KOPT-K1 (cell line): ENCODE measurements around the gene KLK2.

Source experiments
- H3K27ac ChIP-seq: fragments of 200-600 bp; sonication (generic); 2 replicates; pipeline ENCODE4 v1.5.1; 2016; ENCODE audit warnings: antibody characterized with exemption, mild to moderate bottlenecking, low read depth, low read length; ENCODE audit not compliant: poor library complexity, severe bottlenecking
- H3K36me3 ChIP-seq: fragments of 200-600 bp; sonication (generic); 2 replicates; pipeline ENCODE4 v1.5.1; 2017; ENCODE audit warnings: antibody characterized with exemption, mild to moderate bottlenecking, low read length, moderate library complexity; ENCODE audit not compliant: insufficient read depth
- H3K9me3 ChIP-seq: fragments of 200-600 bp; sonication (generic); 2 replicates; pipeline ENCODE4 v1.5.1; 2017; ENCODE audit warnings: antibody characterized with exemption, low read length, mild to moderate bottlenecking; ENCODE audit not compliant: insufficient read depth, poor library complexity, severe bottlenecking

KLK2 gene

DNA sequence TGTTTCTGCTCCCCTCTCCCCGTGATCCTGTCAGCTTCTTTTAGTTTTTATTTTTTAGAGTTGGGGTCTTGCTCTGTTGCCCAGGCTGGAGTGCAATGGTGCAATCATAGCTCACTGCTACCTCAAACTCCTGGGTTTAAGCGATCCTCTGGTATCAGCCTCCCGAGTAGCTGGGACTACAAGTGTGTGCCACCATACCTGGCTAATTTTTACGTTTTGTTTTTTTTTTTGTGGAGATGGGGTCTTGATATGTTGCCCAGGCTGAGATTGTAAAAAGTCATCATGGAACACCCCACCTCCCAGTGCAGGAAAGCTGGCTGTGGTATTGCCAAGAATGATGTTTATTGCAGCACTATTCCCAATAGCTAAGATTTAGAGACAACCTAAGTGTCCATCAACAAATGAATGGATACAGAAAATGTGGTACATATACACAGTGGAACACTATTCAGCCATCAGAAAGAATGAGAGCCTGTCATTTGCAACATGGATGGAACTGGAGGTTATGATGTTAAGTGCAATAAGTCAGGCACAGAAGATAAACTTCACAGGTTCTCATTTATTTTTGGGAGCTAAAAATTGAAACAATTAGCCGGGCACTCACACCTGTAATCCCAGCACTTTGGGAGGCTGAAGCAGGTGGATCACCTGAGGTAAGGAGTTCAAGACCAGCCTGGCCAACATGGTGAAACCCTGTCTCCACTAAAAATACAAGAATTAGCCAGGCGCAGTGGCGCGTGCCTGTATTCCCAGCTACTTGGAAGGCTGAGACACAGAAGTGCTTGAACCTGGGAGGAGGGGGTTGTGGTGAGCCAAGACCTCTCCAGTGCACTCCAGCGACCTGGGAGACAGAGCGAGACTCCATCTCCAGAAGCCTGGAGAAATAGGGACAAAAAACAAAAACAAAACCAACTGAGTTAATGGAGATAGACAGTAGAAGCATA lies 33.3 kb upstream of the KLK2 start:
- peaks cover 19% of the 10 kb centered on the region for H3K9me3 ChIP-seq
- no peak overlapping the region for H3K27ac ChIP-seq
- H3K36me3 ChIP-seq: no peaks in the 10 kb centered on the region

DNA sequence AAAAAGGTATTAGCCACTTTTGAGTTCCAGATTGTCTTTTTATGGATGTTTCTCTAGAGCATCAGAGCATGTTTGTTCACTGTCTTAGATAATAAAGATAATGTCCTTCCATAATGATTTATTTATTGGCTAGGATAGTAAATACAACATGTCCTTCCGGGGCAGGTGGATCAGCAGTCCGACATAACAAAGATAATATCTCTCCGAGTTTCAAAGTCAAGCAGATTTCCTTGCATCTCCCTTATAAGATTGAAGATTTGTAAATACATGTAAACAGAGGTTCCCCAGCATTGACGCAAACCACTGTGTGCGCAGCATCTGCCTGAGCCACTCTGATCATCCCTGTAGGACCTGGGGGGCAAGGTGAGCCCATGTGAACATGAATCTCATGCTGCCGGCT lies 31.1 kb upstream of the KLK2 start:
- no peaks in the 10 kb centered on the region for H3K36me3 ChIP-seq
- peaks cover 19% of the 10 kb centered on the region for H3K9me3 ChIP-seq
- H3K27ac ChIP-seq: no peak overlapping the region

DNA sequence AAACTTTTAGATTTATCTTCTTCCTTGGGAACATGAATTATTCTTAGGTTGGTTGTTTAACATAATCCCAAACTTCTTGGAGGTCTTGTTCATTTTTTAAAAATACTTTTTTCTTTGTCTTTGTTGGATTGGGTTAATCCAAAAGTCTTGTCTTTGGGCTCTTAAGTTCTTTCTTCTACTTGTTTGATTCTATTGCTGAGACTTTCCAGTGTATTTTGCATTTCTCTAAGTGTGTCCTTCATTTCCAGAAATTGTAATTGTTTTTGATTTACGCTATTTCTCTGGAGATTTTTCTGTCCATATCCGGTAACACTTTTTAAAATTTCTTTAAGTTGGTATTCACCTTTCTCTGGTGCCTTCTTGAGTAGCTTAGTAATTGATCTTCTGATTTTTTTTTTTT lies 30.0 kb upstream of the KLK2 start:
- Histone ChIP-seq H3K27ac (no peak overlapping the region), H3K36me3 (no peaks in the 10 kb centered on the region), H3K9me3 (peaks cover 19% of the 10 kb centered on the region)

DNA sequence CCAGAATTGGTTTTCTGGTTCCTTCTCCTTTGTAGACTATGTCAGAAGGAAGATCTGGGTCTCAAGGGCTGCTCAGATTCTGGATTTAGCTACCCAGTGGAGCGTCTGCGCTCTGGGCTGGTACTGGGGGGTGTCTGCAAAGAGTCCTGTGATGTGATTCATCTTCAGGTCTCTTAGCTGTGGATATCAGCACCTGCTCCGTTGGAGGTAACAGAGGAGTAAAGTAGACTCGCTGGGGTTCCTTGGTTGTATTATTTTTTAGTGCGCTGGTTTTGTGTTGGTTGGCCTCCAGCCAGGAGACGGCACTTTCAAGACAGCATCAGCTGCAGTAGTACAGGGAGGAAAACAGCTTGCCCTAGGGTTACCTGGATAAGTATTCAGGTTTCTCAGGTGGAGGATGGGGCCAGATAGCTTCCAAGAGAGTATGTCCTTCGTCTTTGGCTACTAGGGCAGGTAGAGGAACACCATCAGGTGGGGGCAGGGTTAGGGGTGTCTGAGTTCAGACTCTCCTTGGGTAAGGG lies 29.5 kb upstream of the KLK2 start:
- Histone ChIP-seq H3K27ac (no peak overlapping the region), H3K9me3 (peaks cover 19% of the 10 kb centered on the region), H3K36me3 (no peaks in the 10 kb centered on the region)

DNA sequence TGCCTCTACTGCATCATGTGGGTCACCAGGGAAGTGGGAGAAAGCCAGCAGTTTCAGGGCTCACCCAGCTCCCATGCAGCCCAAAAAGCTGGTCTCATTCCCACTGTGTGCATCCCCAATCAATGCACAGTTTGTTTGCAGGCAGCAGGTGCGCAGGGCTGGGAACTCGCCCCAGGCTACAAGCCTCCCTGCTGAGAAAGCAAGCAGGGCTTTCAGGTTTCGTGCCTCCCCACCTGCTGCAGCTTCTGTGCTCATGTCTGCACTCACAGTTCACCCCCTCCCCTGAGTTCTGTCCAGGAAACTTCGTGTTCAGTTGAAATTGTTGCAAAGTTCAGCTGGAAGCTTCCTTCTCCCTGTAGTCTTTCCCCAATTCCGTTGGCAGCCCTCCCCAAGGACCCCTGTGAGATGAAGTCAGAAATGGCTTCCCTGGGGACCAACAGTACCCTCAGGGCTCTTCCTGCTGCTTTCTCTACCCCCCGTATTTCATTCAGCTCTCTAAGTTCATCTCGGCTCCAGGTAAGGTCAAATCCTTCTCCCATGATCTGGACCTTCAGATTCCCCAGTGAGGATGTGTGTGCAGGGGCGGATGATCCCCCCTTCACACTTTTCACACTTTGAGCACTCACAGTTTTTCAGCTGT lies 28.8 kb upstream of the KLK2 start:
- H3K9me3 ChIP-seq: peaks cover 19% of the 10 kb centered on the region
- no peak overlapping the region for H3K27ac ChIP-seq
- no peaks in the 10 kb centered on the region for H3K36me3 ChIP-seq

DNA sequence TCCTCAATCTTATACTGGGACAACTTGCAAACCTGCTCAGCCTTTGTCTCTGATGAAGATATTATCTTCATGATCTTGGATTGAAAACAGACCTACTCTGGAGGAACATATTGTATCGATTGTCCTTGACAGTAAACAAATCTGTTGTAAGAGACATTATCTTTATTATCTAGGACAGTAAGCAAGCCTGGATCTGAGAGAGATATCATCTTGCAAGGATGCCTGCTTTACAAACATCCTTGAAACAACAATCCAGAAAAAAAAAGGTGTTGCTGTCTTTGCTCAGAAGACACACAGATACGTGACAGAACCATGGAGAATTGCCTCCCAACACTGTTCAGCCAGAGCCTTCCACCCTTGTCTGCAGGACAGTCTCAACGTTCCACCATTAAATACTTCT lies 22.5 kb upstream of the KLK2 start:
- no peaks in the 10 kb centered on the region for H3K9me3 ChIP-seq
- no peaks in the 10 kb centered on the region for H3K36me3 ChIP-seq
- H3K27ac ChIP-seq: no peak overlapping the region

DNA sequence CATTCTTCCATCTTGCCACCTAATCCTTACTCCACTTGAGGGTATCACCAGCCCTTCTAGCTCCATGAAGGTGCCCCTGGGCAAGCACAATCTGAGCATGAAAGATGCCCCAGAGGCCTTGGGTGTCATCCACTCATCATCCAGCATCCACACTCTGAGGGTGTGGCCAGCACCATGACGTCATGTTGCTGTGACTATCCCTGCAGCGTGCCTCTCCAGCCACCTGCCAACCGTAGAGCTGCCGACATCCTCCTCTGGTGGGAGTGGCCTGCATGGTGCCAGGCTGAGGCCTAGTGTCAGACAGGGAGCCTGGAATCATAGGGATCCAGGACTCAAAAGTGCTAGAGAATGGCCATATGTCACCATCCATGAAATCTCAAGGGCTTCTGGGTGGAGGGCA lies 21.6 kb upstream of the KLK2 start:
- H3K9me3 ChIP-seq: no peaks in the 10 kb centered on the region
- no peak overlapping the region for H3K27ac ChIP-seq
- H3K36me3 ChIP-seq: no peaks in the 10 kb centered on the region

DNA sequence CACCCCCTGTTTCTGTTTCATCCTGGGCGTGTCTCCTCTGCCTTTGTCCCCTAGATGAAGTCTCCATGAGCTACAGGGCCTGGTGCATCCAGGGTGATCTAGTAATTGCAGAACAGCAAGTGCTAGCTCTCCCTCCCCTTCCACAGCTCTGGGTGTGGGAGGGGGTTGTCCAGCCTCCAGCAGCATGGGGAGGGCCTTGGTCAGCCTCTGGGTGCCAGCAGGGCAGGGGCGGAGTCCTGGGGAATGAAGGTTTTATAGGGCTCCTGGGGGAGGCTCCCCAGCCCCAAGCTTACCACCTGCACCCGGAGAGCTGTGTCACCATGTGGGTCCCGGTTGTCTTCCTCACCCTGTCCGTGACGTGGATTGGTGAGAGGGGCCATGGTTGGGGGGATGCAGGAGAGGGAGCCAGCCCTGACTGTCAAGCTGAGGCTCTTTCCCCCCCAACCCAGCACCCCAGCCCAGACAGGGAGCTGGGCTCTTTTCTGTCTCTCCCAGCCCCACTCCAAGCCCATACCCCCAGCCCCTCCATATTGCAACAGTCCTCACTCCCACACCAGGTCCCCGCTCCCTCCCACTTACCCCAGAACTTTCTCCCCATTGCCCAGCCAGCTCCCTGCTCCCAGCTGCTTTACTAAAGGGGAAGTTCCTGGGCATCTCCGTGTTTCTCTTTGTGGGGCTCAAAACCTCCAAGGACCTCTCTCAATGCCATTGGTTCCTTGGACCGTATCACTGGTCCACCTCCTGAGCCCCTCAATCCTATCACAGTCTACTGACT lies 18.4 kb upstream of the KLK2 start, which contains the start of gene KLK3:
Gene KLK3 (plus strand): TSS at position 280 of the 775 bp plus-strand sequence. CDS start 41 bp downstream, at position 321.
- H3K36me3 ChIP-seq: no peaks in the 10 kb centered on the region
- no peaks in the 10 kb centered on the region for H3K9me3 ChIP-seq
- H3K27ac ChIP-seq: no peak within 1 kb of the TSS

DNA sequence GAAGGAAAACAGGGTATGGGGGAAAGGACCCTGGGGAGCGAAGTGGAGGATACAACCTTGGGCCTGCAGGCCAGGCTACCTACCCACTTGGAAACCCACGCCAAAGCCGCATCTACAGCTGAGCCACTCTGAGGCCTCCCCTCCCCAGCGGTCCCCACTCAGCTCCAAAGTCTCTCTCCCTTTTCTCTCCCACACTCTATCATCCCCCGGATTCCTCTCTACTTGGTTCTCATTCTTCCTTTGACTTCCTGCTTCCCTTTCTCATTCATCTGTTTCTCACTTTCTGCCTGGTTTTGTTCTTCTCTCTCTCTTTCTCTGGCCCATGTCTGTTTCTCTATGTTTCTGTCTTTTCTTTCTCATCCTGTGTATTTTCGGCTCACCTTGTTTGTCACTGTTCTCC lies 15.9 kb upstream of the KLK2 start:
- no peaks in the 10 kb centered on the region for H3K36me3 ChIP-seq
- no peak overlapping the region for H3K27ac ChIP-seq
- no peaks in the 10 kb centered on the region for H3K9me3 ChIP-seq

DNA sequence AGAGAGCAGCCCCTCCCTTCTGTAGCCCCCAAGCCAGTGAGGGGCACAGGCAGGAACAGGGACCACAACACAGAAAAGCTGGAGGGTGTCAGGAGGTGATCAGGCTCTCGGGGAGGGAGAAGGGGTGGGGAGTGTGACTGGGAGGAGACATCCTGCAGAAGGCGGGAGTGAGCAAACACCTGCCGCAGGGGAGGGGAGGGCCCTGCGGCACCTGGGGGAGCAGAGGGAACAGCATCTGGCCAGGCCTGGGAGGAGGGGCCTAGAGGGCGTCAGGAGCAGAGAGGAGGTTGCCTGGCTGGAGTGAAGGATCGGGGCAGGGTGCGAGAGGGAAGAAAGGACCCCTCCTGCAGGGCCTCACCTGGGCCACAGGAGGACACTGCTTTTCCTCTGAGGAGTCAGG lies 14.4 kb upstream of the KLK2 start:
- Histone ChIP-seq H3K9me3 (no peaks in the 10 kb centered on the region), H3K27ac (no peak overlapping the region), H3K36me3 (no peaks in the 10 kb centered on the region)

DNA sequence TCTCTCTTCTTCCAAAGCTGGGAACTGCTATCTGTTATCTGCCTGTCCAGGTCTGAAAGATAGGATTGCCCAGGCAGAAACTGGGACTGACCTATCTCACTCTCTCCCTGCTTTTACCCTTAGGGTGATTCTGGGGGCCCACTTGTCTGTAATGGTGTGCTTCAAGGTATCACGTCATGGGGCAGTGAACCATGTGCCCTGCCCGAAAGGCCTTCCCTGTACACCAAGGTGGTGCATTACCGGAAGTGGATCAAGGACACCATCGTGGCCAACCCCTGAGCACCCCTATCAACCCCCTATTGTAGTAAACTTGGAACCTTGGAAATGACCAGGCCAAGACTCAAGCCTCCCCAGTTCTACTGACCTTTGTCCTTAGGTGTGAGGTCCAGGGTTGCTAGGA lies 13.4 kb upstream of the KLK2 start:
- no peaks in the 10 kb centered on the region for H3K36me3 ChIP-seq
- H3K9me3 ChIP-seq: no peaks in the 10 kb centered on the region
- no peak overlapping the region for H3K27ac ChIP-seq

DNA sequence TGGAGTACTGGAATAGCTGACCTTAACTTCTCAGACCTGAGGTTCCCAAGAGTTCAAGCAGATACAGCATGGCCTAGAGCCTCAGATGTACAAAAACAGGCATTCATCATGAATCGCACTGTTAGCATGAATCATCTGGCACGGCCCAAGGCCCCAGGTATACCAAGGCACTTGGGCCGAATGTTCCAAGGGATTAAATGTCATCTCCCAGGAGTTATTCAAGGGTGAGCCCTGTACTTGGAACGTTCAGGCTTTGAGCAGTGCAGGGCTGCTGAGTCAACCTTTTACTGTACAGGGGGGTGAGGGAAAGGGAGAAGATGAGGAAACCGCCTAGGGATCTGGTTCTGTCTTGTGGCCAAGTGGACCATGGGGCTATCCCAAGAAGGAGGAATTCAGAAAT lies 12.2 kb upstream of the KLK2 start:
- no peaks in the 10 kb centered on the region for H3K36me3 ChIP-seq
- no peaks in the 10 kb centered on the region for H3K9me3 ChIP-seq
- no peak overlapping the region for H3K27ac ChIP-seq

DNA sequence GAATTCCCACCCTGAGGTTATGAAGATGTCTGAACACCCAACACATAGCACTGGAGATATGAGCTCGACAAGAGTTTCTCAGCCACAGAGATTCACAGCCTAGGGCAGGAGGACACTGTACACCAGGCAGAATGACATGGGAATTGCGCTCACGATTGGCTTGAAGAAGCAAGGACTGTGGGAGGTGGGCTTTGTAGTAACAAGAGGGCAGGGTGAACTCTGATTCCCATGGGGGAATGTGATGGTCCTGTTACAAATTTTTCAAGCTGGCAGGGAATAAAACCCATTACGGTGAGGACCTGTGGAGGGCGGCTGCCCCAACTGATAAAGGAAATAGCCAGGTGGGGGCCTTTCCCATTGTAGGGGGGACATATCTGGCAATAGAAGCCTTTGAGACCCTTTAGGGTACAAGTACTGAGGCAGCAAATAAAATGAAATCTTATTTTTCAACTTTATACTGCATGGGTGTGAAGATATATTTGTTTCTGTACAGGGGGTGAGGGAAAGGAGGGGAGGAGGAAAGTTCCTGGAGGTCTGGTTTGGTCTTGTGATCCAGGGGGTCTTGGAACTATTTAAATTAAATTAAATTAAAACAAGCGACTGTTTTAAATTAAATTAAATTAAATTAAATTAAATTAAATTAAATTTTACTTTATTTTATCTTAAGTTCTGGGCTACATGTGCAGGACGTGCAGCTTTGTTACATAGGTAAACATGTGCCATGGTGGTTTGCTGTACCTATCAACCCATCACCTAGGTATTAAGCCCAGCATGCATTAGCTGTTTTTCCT lies 11.5 kb upstream of the KLK2 start:
- Histone ChIP-seq H3K9me3 (no peaks in the 10 kb centered on the region), H3K36me3 (no peaks in the 10 kb centered on the region), H3K27ac (no peak overlapping the region)

DNA sequence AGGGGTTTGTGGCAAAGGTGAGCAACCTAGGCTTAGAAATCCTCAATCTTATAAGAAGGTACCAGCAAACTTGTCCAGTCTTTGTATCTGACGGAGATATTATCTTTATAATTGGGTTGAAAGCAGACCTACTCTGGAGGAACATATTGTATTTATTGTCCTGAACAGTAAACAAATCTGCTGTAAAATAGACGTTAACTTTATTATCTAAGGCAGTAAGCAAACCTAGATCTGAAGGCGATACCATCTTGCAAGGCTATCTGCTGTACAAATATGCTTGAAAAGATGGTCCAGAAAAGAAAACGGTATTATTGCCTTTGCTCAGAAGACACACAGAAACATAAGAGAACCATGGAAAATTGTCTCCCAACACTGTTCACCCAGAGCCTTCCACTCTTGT lies 3.8 kb upstream of the KLK2 start:
- H3K36me3 ChIP-seq: no peaks in the 10 kb centered on the region
- H3K27ac ChIP-seq: no peak overlapping the region
- no peaks in the 10 kb centered on the region for H3K9me3 ChIP-seq
